Measurements from ENCODE around the gene SERPINF2.
A peak's percentile ranks its signal among the peaks of the same experiment; 100 is the strongest.

Gene SERPINF2

DNA sequence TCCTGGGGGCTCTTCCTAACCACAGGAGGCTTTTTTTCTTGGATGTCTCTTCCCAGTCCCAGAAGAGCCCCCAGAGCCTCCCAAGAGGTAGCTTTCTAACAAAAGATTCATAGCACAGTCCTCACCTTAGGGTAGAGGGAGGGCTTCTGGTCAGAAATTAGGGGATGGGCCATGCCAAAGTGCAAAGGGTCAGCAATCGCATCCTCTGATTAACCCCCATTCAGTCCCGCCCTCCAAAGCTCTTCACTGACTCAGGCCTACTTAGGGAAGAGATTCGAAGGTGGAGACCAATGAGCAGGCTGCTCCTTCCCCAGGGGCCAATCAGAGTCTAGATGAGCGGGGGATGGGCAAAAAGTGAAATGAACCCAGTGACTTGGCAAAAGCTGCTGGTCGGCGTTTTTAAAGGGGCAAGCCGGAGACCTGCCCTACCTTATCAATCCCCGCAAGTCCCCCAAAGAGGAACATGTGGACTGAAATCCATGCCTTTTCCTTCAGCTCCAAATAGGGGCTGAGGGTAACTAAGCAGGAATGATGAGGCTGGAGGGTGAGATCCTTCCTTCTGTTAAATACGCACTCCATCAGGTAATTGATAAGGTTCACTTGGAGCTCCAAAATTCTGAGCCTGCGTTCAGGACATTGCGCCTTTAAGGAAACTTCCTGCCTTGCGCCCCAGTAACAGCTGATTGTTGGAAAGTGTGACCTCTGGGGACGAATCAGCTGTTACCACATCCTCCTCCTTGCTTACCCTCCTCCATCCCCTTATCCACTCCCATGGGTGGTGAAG lies 25.6 kb upstream of the SERPINF2 start (continued):
- TF ChIP-seq, protein P1, sequence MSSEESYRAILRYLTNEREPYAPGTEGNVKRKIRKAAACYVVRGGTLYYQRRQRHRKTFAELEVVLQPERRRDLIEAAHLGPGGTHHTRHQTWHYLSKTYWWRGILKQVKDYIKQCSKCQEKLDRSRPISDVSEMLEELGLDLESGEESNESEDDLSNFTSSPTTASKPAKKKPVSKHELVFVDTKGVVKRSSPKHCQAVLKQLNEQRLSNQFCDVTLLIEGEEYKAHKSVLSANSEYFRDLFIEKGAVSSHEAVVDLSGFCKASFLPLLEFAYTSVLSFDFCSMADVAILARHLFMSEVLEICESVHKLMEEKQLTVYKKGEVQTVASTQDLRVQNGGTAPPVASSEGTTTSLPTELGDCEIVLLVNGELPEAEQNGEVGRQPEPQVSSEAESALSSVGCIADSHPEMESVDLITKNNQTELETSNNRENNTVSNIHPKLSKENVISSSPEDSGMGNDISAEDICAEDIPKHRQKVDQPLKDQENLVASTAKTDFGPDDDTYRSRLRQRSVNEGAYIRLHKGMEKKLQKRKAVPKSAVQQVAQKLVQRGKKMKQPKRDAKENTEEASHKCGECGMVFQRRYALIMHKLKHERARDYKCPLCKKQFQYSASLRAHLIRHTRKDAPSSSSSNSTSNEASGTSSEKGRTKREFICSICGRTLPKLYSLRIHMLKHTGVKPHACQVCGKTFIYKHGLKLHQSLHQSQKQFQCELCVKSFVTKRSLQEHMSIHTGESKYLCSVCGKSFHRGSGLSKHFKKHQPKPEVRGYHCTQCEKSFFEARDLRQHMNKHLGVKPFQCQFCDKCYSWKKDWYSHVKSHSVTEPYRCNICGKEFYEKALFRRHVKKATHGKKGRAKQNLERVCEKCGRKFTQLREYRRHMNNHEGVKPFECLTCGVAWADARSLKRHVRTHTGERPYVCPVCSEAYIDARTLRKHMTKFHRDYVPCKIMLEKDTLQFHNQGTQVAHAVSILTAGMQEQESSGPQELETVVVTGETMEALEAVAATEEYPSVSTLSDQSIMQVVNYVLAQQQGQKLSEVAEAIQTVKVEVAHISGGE (tag by site-specific recombination; conservative IDR thresholded peaks at IDR 0.05; ENCODE audit: low read depth): peak; percentile 51; the same call in 1 of the 2 replicates
- TF ChIP-seq ZNF214 (tag by site-specific recombination; IDR thresholded peaks at IDR 0.05; ENCODE audit: borderline replicate concordance): no peak
- TF ChIP-seq ZBTB6 (tag by site-specific recombination; IDR thresholded peaks at IDR 0.05): no peak
- peak; percentile 13; the same call in 1 of the 2 replicates for TF ChIP-seq BCL11B (tag by site-specific recombination; IDR thresholded peaks at IDR 0.05; ENCODE audit: low read depth)
- no peak for TF ChIP-seq ZNF776 (tag by site-specific recombination; IDR thresholded peaks at IDR 0.05; ENCODE audit: borderline replicate concordance)
- TF ChIP-seq TSHZ1 (tag by site-specific recombination; IDR thresholded peaks at IDR 0.05; ENCODE audit: borderline replicate concordance): no peak
- TF ChIP-seq ZNF174 (tag by site-specific recombination; IDR thresholded peaks at IDR 0.05): no peak
- TF ChIP-seq ZNF366 (tag by site-specific recombination; conservative IDR thresholded peaks at IDR 0.05): peak; percentile 67
- TF ChIP-seq, protein P2, sequence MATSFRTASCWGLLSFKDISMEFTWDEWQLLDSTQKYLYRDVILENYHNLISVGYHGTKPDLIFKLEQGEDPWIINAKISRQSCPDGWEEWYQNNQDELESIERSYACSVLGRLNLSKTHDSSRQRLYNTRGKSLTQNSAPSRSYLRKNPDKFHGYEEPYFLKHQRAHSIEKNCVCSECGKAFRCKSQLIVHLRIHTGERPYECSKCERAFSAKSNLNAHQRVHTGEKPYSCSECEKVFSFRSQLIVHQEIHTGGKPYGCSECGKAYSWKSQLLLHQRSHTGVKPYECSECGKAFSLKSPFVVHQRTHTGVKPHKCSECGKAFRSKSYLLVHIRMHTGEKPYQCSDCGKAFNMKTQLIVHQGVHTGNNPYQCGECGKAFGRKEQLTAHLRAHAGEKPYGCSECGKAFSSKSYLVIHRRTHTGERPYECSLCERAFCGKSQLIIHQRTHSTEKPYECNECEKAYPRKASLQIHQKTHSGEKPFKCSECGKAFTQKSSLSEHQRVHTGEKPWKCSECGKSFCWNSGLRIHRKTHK (tag by site-specific recombination; IDR thresholded peaks at IDR 0.05): no peak
- no peak for TF ChIP-seq ZNF354C (tag by site-specific recombination; IDR thresholded peaks at IDR 0.05; ENCODE audit: borderline replicate concordance, low read depth)
- TF ChIP-seq ZNF132 (tag by site-specific recombination; IDR thresholded peaks at IDR 0.05; ENCODE audit: borderline replicate concordance): no peak
- TF ChIP-seq ZNF18 (tag by site-specific recombination; IDR thresholded peaks at IDR 0.05): no peak
- no peak for TF ChIP-seq FEZF1 (tag by site-specific recombination; IDR thresholded peaks at IDR 0.05)
- no peak for TF ChIP-seq ZNF654 (tag by site-specific recombination; IDR thresholded peaks at IDR 0.05; ENCODE audit: low read depth)
- TF ChIP-seq ZNF184 (tag by site-specific recombination; IDR thresholded peaks at IDR 0.05): no peak
- TF ChIP-seq ZNF248 (tag by site-specific recombination; IDR thresholded peaks at IDR 0.05): no peak
- no peak for TF ChIP-seq SCRT2 (tag by site-specific recombination; IDR thresholded peaks at IDR 0.05)
- no peak for TF ChIP-seq KLF1 (tag by site-specific recombination; IDR thresholded peaks at IDR 0.05)
- TF ChIP-seq ZNF510 (tag by site-specific recombination; IDR thresholded peaks at IDR 0.05; ENCODE audit: insufficient replicate concordance): no peak
- no peak for TF ChIP-seq ZNF37A (tag by site-specific recombination; IDR thresholded peaks at IDR 0.05)
- TF ChIP-seq PRDM10 (tag by site-specific recombination; IDR thresholded peaks at IDR 0.05): peak; percentile 94
- TF ChIP-seq ZNF302 (tag by site-specific recombination; IDR thresholded peaks at IDR 0.05; ENCODE audit: low read depth): no peak
- peak; percentile 87 for TF ChIP-seq ZNF10 (tag by site-specific recombination; IDR thresholded peaks at IDR 0.05)
- no peak for TF ChIP-seq ZBTB21 (tag by site-specific recombination; IDR thresholded peaks at IDR 0.05)
